Glomerular visceral epithelial cell (primary cell): Measurements from ENCODE around the gene ARHGAP21.
"Not testable (repeated sequence)": the region's sequence is repeated elsewhere in the genome, so short reads cannot be mapped to it uniquely, and the experiment has no call there.

ENCODE experiments used
- DNase-seq: peaks from one replicate; pipeline ENCODE4 v3.0.0-alpha.2; 2016; ENCODE audit errors: extremely low spot score

Gene ARHGAP21

DNA sequence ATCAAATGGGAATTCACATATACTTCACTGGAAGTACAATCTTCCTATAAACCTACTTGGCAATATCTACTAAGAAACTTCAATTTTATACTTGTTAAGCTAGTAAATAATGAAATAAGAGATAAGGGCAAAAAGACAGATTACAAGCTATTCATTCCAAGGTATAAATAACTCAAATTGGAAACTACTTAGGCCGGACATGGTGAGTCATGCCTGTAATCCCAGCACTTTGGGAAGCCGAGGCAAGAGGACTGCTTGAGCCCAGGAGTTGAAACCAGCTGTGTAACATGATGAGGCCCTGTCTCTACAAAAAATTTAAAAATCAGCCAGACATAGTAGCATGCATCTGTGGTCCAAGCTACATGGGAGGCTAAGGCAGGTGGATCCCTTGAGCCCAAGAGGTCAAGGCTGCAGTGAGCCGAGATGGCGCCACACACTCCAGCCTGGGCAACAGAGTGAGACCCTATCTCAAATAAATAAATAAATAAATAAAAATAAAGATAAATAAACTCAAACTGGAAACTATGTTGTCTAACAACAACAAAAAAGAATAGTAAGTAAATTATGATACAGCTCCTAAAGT is 37.6 kb downstream of the ARHGAP21 start:
- DNase-seq = no peak

- DNase-seq = no peak
Measured at GRCh38 chr10:24683554-24683953, 40.1 kb downstream of the ARHGAP21 start.

- DNase-seq = no peak
Measured at GRCh38 chr10:24681572-24682088, 42.1 kb downstream of the ARHGAP21 start.

GRCh38 chr10:24680647-24681524 is 42.8 kb downstream of the ARHGAP21 start:
- DNase-seq = no peak

GRCh38 chr10:24678757-24679156 is 44.9 kb downstream of the ARHGAP21 start:
- DNase-seq = no peak

- DNase-seq = no peak
Measured at GRCh38 chr10:24674892-24675632, 48.6 kb downstream of the ARHGAP21 start.

DNA sequence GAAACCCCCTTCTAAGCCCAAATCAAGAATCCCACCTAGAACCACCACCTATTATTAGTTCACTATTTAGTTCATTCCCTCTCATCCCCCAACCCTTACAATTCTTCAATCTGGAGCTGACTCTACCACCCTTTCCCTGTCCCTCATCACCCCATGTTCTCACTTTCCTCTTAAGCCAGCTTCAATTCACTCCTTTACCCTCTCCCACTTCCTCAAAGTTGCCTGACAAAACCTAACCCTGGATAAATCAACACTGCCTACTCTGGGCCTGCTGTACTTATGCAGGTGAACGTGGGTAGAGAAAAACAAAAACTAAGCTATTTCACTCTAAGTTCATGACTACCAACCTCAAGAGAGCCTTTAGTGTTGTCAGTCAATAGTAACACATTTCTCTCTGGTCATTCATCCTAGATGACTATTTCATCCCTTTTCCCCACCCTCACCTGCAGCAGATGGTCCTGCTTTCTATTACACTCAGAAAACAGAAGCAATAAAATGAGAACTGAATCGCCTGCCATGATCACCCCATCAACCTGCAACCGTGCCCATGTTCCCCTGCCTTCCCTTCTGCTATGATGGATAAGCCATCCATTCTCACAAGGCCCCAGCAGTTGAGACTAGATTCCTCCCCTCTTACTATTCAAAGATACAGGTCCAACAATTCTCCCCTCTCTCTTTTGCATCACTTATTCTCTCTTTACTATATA is 52.6 kb downstream of the ARHGAP21 start:
- DNase-seq = no peak

GRCh38 chr10:24669285-24669852 is 54.3 kb downstream of the ARHGAP21 start:
- DNase-seq = no peak

DNA sequence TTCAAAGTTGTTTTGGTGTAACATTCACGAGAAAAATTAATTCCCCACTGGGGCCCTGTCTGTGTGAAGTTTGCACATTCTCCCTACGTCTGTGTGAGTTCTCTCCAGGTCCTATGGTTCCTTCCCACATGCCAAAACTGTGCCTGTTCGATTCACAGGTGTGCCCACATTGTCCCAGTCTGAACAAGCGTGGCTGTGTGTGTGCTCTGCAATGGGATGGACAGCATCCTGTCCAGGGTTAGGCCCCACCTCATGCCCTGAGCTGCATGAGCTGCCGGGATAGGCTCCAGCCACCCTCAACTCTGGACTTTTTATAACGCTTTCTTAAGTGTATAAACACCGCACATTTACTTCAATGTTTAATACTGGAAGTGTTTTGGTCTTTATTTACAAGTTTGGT is 55.4 kb downstream of the ARHGAP21 start:
- DNase-seq = no peak

DNA sequence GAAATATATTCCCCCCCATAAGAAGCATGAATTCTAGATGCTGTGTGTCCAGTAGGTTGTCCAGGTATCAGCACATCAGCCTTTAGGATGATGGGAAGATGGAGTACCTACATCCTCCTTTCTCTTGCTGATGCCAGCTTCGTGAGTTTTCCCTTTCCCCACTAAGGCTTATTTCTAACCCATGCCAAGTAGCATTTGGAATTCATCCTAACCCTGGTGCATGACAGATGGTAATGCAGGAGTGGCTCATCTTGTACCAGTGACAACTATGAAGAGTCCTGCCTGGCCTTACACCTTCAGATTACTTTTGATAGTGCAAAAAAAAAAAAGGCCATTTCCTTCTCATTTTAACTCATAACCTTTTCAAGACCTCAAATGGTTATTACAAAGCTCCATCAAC is 58.7 kb downstream of the ARHGAP21 start:
- no peak for DNase-seq

GRCh38 chr10:24661376-24661775 is 62.3 kb downstream of the ARHGAP21 start:
- no peak for DNase-seq

DNA sequence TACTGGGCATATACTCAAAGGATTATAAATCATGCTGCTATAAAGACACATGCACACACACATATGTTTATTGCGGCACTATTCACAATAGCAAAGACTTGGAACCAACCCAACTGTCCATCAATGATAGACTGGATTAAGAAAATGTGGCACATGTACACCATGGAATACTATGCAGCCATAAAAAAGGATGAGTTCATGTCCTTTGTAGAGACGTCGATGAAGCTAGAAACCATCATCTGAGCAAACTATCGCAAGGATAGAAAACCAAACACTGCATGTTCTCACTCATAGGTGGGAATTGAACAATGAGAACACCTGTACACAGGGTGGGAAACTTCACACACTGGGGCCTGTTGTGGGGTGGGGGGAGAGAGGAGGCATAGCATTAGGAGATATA is 65.4 kb downstream of the ARHGAP21 start:
- not testable (repeated sequence) for DNase-seq

- not testable (repeated sequence) for DNase-seq
Measured at GRCh38 chr10:24656326-24656725, 67.4 kb downstream of the ARHGAP21 start.

GRCh38 chr10:24652381-24652957 is 71.2 kb downstream of the ARHGAP21 start:
- DNase-seq = no peak

GRCh38 chr10:24651923-24652322 is 71.8 kb downstream of the ARHGAP21 start:
- DNase-seq = no peak

- no peak for DNase-seq
Measured at GRCh38 chr10:24650669-24651391, 72.9 kb downstream of the ARHGAP21 start.

- no peak for DNase-seq
Measured at GRCh38 chr10:24645784-24646183, 77.9 kb downstream of the ARHGAP21 start.

- DNase-seq = no peak
Measured at GRCh38 chr10:24645022-24645421, 78.7 kb downstream of the ARHGAP21 start.

DNA sequence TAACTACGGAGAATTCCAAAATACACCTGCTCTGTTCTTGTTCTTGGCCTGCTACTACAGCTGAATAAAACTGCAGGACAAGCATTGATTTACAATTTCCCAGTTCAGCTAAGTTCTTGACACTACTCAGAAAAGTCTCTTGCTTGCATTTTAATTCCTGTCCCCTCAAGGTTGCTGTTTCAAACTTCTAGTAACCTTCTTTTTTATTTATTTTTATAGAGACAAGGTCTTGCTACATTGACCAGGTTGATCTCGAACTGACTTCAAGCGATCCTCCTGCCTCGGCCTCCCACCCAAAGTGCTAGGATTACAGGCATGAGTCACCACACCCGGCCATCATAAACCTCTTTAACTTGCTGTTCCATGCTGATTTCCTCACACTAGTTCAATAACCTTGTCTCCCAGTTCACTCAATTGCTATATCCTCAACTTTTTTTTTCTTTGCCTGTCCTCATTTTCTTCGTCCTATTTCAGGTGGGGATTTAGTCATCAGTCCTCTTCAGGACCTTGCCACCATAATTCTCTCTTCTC is 79.9 kb downstream of the ARHGAP21 start:
- DNase-seq = no peak
